Effector memory CD4-positive, alpha-beta T cell (primary cell): ENCODE results near the gene RPS28.

Experiments
- DNase-seq, 3 donors: peaks; one replicate each; pipeline ENCODE4 v3.0.0-alpha.2; 2020
- H3K27ac ChIP-seq: 2 replicates; pipeline ENCODE4 v1.7.0; 2013; ENCODE audit warnings: mild to moderate bottlenecking, low read length, moderate library complexity; ENCODE audit not compliant: insufficient read depth, poor library complexity, severe bottlenecking
- H3K27me3 ChIP-seq: replicated peaks from 2 replicates; pipeline ENCODE4 v1.7.0; 2013; ENCODE audit warnings: mild to moderate bottlenecking, low read length; ENCODE audit not compliant: insufficient read depth, control insufficient read depth, poor library complexity, severe bottlenecking
- H3K36me3 ChIP-seq: 2 replicates; pipeline ENCODE4 v1.7.0; 2013; ENCODE audit warnings: mild to moderate bottlenecking, low read length, moderate library complexity; ENCODE audit not compliant: control insufficient read depth, insufficient read depth
- H3K4me1 ChIP-seq: 2 replicates; pipeline ENCODE4 v1.7.0; 2013; ENCODE audit warnings: low read length, mild to moderate bottlenecking; ENCODE audit not compliant: control insufficient read depth, insufficient read depth, poor library complexity, severe bottlenecking
- H3K4me3 ChIP-seq: 2 replicates; pipeline ENCODE4 v1.7.0; 2013; ENCODE audit warnings: low read length, low read depth, mild to moderate bottlenecking; ENCODE audit not compliant: insufficient read depth, poor library complexity, severe bottlenecking
- H3K9me3 ChIP-seq: 2 replicates; pipeline ENCODE4 v1.7.0; 2013; ENCODE audit warnings: mild to moderate bottlenecking, low read length, moderate library complexity; ENCODE audit not compliant: control insufficient read depth

RPS28 gene

DNA sequence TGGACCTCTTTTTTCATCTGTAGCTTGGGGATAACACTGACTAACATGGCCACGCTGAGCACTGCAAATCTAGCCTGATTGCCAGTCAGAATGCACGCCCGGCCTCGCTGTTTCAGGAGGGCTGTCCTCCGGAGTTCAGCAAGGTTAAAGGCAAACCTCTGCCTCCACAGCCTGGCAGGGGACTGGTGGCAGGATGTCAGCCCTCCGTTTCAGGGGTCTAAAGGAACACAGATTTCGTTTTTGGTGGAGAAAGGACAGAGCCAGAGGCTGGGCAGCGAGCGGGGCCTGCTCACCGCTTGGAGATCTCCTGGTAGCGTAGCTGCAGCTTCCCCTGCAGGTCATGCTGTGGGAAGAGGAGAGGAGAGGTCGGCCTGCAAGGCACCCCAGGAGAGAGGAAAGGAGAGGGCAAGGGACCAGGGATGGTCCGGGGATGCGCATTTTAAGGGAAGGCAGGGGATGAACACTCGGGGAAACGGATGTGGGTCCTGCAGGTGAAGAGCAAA, 681 bp upstream of the RPS28 start:
- peaks cover 21% of the 10 kb centered on the region for H3K36me3 ChIP-seq
- peaks cover 27% of the 10 kb centered on the region for H3K4me1 ChIP-seq
- H3K9me3 ChIP-seq, result no peaks in the 10 kb centered on the region
- H3K27me3 ChIP-seq, result no peaks in the 10 kb centered on the region
- no peak for DNase-seq
- H3K27ac ChIP-seq, result peak overlapping the region; percentile 93
- H3K4me3 ChIP-seq, result peak overlapping the region; percentile 76

DNA sequence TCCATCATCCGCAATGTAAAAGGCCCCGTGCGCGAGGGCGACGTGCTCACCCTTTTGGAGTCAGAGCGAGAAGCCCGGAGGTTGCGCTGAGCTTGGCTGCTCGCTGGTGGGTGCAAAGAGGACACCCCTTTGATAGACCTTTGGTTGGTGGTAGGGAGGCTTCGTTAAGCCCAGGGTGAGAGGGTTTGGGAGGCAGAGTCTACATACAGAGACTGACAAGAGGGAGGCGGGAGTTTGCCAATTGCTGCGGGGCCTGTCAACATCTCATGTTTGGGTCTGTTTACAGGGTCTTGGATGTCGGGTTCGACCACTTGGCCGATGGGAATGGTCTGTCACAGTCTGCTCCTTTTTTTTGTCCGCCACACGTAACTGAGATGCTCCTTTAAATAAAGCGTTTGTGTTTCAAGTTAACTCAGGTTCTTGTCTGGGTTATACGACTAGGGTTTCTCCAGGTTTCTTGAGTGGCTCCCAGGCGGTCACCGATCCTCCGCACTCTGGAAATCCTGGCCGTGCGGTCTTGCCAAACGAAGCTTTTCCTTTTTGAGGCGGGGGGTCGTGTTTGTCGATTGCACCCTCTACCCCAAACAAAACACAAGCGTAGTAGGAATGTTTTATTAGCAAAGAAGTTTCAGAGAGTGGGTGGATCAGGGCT, 816 bp downstream of the RPS28 start:
- Histone ChIP-seq H3K27ac (peak overlapping the region; percentile 93), H3K36me3 (peaks cover 20% of the 10 kb centered on the region), H3K9me3 (no peaks in the 10 kb centered on the region)

DNA sequence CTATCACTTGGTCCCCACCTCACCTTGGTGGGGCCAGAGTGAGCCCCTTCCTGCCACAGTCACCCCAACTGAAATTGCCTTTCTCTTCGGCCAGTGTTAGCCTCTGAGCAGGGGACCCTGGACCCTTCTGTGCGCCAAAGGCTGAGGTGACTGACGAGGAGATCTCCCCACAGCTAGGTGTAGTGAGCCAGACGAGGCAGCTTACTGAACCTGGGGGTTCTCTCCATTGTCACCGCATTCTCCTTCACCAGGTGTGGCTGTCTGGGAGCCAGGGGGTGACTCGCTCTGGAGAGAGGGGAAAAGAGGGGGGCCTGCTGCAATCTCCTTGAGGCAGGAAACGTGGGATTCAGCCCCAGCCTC, 1.3 kb downstream of the RPS28 start:
- Histone ChIP-seq H3K27ac (peak overlapping the region; percentile 93), H3K4me1 (peaks cover 27% of the 10 kb centered on the region)
- DNase-seq, result no peak

More for the DNA sequence above, 816 bp downstream of the RPS28 start:
- no peak for DNase-seq
- H3K4me1 ChIP-seq, result peaks cover 27% of the 10 kb centered on the region
- H3K27me3 ChIP-seq, result no peaks in the 10 kb centered on the region
- H3K4me3 ChIP-seq, result peak overlapping the region; percentile 76

DNA sequence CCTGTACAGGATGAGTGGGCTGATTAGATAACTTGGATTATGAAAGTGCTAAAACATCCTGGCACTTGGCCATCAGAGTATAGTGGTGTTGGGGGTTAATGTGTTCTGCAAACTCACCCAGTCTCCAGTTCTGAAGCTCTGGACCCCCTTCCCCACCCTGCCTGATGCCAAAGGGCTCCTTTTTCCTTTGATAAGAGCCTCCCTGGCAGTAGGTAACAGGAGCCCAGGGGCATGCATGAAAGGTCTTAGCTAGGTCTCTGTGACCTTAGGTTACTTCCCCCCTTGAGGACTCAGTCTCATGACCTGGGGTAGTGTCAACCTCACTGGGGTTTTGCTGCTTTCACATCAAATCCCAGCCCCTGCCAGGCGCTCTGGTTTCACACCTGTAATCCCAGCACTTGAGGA, 2.5 kb downstream of the RPS28 start:
- DNase-seq, result no peak
- Histone ChIP-seq H3K27me3 (no peaks in the 10 kb centered on the region), H3K4me3 (no peak overlapping the region), H3K27ac (no peak overlapping the region), H3K9me3 (no peaks in the 10 kb centered on the region), H3K4me1 (peaks cover 27% of the 10 kb centered on the region), H3K36me3 (peaks cover 17% of the 10 kb centered on the region)

More for the DNA sequence above, 1.3 kb downstream of the RPS28 start:
- Histone ChIP-seq H3K9me3 (no peaks in the 10 kb centered on the region), H3K4me3 (no peak overlapping the region), H3K36me3 (peaks cover 18% of the 10 kb centered on the region), H3K27me3 (no peaks in the 10 kb centered on the region)

DNA sequence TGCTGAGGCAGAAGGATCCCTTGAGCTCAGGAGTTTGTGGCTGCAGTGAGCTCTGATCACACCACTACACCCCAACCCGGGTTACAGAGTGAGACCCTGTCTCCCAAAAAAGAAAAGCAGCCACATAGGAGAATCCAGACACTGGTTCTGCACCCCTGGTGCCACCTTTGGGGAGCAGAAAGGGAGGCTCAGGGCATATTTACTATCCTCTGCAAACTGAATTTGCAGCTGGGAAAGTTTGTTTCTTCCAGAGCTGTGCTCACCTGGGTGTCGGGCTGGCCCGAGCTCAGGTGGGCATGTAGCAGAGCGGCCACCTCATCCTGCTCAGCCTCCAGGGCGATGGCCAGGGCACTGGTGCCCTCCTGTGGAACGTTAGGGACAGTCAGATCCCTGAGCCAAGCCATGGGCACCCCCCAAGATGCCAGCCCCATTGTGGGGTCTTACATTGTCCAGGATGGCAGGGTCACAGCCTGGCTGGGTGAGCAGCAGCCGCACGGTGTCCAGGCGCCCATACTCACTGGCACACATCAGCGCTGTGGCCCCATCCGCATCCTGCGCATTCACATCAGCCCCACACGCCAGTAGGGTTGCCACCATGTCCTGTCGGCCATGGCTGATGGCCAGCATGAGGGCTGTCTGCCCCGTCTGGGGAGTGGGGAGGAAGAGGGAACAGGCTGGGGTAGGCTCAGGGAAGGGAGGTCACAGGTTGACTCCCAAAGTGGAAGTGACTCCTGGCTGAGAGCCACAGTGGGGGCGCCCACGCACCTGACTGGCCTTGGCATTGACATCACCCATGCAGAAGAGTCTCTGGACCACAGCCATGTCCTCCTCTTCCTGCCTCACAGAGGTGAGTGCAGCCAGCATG, 3.1 kb downstream of the RPS28 start:
- Histone ChIP-seq H3K27me3 (no peaks in the 10 kb centered on the region), H3K9me3 (no peaks in the 10 kb centered on the region), H3K4me1 (peaks cover 27% of the 10 kb centered on the region), H3K36me3 (peaks cover 17% of the 10 kb centered on the region), H3K4me3 (no peak overlapping the region), H3K27ac (no peak overlapping the region)
- no peak for DNase-seq

DNA sequence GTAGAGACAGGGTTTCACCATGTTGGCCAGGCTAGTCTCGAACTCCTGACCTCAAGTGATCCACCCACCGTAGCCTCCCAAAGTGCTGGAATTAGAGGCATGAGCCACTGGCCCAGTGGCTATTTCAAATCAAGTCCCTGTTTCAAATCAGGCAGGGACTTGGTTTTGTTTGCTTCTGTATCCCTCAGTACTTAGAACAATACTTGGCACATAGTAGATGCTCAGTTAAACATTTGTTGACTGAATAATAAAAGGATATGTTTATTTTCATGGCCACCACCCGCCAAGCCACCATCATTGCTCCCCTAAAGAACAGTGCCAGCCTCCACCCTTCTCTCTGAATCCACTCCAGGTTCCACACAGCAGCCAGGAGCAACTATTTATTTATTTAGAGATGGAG, 4.2 kb downstream of the RPS28 start:
- peaks cover 17% of the 10 kb centered on the region for H3K36me3 ChIP-seq
- no peak for DNase-seq
- no peak overlapping the region for H3K4me3 ChIP-seq
- peaks cover 22% of the 10 kb centered on the region for H3K4me1 ChIP-seq
- H3K27me3 ChIP-seq, result no peaks in the 10 kb centered on the region
- H3K27ac ChIP-seq, result no peak overlapping the region
- no peaks in the 10 kb centered on the region for H3K9me3 ChIP-seq

DNA sequence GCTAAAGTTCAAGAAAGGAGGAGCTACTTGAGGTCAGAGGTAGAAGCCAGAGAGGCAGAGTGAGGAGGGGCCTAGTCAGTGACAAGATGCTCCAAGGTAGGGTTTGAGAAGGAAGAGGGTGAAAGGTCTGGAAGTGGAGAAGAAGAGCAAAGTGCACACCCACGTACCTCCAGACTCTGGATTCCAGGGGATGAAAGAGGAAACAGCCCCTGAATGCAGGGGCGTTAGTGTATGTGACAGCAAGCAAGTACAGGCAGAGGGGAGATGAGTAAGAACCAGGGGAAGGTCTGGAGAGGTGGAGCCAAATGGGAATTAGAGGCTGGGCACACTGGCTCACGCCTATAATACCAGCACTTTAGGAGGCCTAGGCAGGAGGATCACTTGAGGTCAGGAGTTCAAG, 8.7 kb downstream of the RPS28 start:
- H3K9me3 ChIP-seq, result no peaks in the 10 kb centered on the region
- no peaks in the 10 kb centered on the region for H3K4me1 ChIP-seq
- no peak overlapping the region for H3K27ac ChIP-seq
- DNase-seq, result no peak
- peaks cover 4% of the 10 kb centered on the region for H3K27me3 ChIP-seq
- H3K36me3 ChIP-seq, result no peaks in the 10 kb centered on the region
- no peak overlapping the region for H3K4me3 ChIP-seq

DNA sequence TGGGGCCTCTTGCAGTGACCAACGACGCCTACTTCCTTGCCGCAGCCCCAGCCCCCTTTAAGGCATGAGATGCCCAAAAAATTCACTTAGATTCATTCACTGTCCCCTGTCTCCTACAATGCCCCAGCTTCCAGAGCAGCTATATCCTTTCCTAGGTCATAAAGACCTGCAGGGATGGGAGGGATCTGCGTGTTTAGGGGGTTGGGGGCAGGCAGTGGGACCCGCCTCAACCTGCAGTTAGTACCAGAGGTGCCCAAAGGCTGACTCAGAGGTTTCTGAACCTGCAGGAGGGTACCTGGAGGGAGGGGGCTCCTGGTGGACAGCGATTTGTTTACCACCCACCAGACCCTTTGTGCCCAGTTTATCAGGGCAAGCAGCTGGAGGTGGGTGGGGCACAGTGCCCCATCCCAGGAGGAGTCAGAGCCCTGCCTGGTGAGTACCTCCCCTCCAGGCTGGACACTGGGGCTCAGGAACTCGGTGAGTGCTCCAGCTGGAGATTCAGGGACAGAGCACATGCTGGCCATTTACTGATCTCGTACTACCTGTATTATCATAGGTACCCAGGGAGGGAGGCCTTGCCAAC, 10.1 kb downstream of the RPS28 start:
- H3K27me3 ChIP-seq, result peaks cover 11% of the 10 kb centered on the region
- H3K9me3 ChIP-seq, result no peaks in the 10 kb centered on the region
- DNase-seq, result no peak
- no peak overlapping the region for H3K4me3 ChIP-seq
- no peaks in the 10 kb centered on the region for H3K4me1 ChIP-seq
- no peak overlapping the region for H3K27ac ChIP-seq
- H3K36me3 ChIP-seq, result no peaks in the 10 kb centered on the region

DNA sequence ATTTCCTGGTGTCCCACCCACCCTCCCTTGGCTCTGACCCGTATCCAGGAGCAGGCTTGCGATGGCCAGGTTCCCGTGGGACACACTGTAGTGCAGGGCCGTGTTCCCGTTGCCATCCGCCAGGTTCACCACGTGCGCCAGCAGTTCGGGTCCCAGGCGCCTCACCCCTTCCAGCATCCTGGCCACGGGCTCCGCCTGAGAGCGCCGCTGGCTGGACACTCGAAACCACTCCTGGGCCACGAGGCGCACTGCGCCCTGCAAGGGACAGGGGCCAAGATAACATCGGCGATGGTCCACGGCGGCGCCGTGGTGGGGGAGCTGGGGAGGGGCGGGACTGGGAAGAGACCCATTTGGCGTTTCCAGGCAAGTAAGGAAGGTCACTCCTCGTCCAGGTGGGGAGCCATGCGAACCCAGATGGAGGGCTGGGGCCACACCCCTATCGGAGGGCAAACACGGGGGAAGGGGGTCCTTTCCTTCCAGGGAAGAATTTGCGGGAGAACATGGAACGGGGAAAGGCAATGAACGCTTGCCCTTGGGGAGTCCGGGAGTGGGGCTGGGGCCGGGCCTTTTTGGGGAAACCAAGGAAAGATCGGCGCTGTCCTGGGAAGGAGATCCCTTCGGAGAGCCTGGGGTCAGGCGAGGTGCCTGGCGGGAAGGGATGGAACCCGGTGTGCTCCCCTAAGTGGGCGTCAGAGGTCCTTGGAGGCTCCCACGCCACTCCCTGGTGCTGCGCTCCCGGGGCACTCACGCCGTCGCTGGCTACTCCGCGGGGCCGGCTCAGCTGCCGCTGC, 11.9 kb downstream of the RPS28 start:
- peaks cover 11% of the 10 kb centered on the region for H3K27me3 ChIP-seq
- H3K9me3 ChIP-seq, result no peaks in the 10 kb centered on the region
- DNase-seq, result no peak
- H3K4me3 ChIP-seq, result no peak overlapping the region
- no peaks in the 10 kb centered on the region for H3K36me3 ChIP-seq
- no peak overlapping the region for H3K27ac ChIP-seq
- H3K4me1 ChIP-seq, result no peaks in the 10 kb centered on the region
